PC-3 (cell line): Measurements from ENCODE around the gene CNTRL.

Experiments used
- CTCF ChIP-seq: fragments of 300-600 bp; sonication (generic); conservative IDR thresholded peaks from 2 replicates; pipeline ENCODE4 v1.5.1; 2017; ENCODE audit warnings: antibody characterized with exemption, low read depth, mild to moderate bottlenecking, low read length
- EZH2 ChIP-seq: fragments of 300-600 bp; sonication (generic); IDR thresholded peaks from one replicate; pipeline ENCODE4 v1.6.1; 2017; ENCODE audit warnings: antibody characterized with exemption, mild to moderate bottlenecking, low read length; ENCODE audit not compliant: unreplicated experiment
- EZH2phosphoT487 ChIP-seq: fragments of 300-600 bp; sonication (generic); IDR thresholded peaks from 2 replicates; pipeline ENCODE4 v1.6.1; 2018; ENCODE audit warnings: mild to moderate bottlenecking, antibody characterized with exemption, low read length, borderline replicate concordance

- TF ChIP-seq CTCF (no peak), EZH2 (no peak), EZH2phosphoT487 (no peak)
These were observed 80.0 kb downstream of the CNTRL start for GRCh38 chr9:121154782-121155181.
